ENCODE results near the gene PYGB.

The PYGB gene

GRCh38 chr20:25247956-25248785 is at the start of gene PYGB:
Gene PYGB, plus strand, starts transcription at chr20:25248085. Its CDS starts 94 bp downstream, at chr20:25248179.
- DNase-seq, result peak; percentile 83

GRCh38 chr20:25198663-25199383 is 49.1 kb upstream of the PYGB start:
- DNase-seq, result no peak

- no peak for DNase-seq
These were observed 48.2 kb upstream of the PYGB start for GRCh38 chr20:25199473-25200260.

GRCh38 chr20:25203089-25203488 is 44.8 kb upstream of the PYGB start:
- DNase-seq, result no peak

- no peak for DNase-seq
These were observed 44.0 kb upstream of the PYGB start for GRCh38 chr20:25203871-25204320.

- DNase-seq, result no peak
These were observed 43.2 kb upstream of the PYGB start for GRCh38 chr20:25204550-25205276.

- DNase-seq, result no peak
These were observed 42.4 kb upstream of the PYGB start for GRCh38 chr20:25205277-25206062.

- no peak for DNase-seq
These were observed 41.9 kb upstream of the PYGB start for GRCh38 chr20:25206063-25206403.

GRCh38 chr20:25206548-25206947 is 41.3 kb upstream of the PYGB start:
- no peak for DNase-seq

GRCh38 chr20:25207149-25207959 is 40.5 kb upstream of the PYGB start:
- DNase-seq, result no peak

GRCh38 chr20:25207960-25208534 is 39.8 kb upstream of the PYGB start:
- no peak for DNase-seq

GRCh38 chr20:25209400-25209799 is 38.5 kb upstream of the PYGB start:
- DNase-seq, result no peak

GRCh38 chr20:25209911-25210310 is 38.0 kb upstream of the PYGB start:
- no peak for DNase-seq

- no peak for DNase-seq
These were observed 36.6 kb upstream of the PYGB start for GRCh38 chr20:25211273-25211672.

- DNase-seq, result no peak
These were observed 35.6 kb upstream of the PYGB start for GRCh38 chr20:25212242-25212641.

GRCh38 chr20:25213566-25214425 is 34.1 kb upstream of the PYGB start:
- no peak for DNase-seq

GRCh38 chr20:25214426-25214790 is 33.5 kb upstream of the PYGB start:
- no peak for DNase-seq

- no peak for DNase-seq
These were observed 33.1 kb upstream of the PYGB start for GRCh38 chr20:25214819-25215218.

GRCh38 chr20:25215521-25215920 is 32.4 kb upstream of the PYGB start:
- DNase-seq, result no peak
